HG02610 (cell line): ENCODE results near the gene LCK.
A peak's percentile ranks its signal among the peaks of the same experiment; 100 is the strongest.
"Not testable (repeated sequence)": the region's sequence is repeated elsewhere in the genome, so short reads cannot be mapped to it uniquely, and the experiment has no call there.

Experiments used
- ATAC-seq: cut with Tn5 transposase; IDR thresholded peaks from one replicate; pipeline ENCODE4 v1.9.1; 2021; ENCODE audit warnings: mild to moderate bottlenecking, moderate library complexity; ENCODE audit not compliant: unreplicated experiment

LCK gene

GRCh38 chr1:32239337-32239736, 11.7 kb upstream of the LCK start:
- ATAC-seq: no peak

GRCh38 chr1:32239790-32240139, 11.3 kb upstream of the LCK start:
- ATAC-seq: no peak

- ATAC-seq: peak; percentile 28
Observed at GRCh38 chr1:32240140-32240951, 10.7 kb upstream of the LCK start.

GRCh38 chr1:32241001-32241763, 9.9 kb upstream of the LCK start:
- peak; percentile 43 for ATAC-seq

GRCh38 chr1:32242341-32242851, 8.7 kb upstream of the LCK start:
- ATAC-seq: no peak

- ATAC-seq: no peak
Observed at GRCh38 chr1:32246888-32247273, 4.2 kb upstream of the LCK start, which contains the start of gene FAM167B. FAM167B (plus strand) TSS chr1:32247222; CDS start chr1:32247422, 200 bp downstream.

GRCh38 chr1:32247452-32247851, 3.6 kb upstream of the LCK start:
- ATAC-seq: no peak

- no peak for ATAC-seq
Observed at GRCh38 chr1:32247983-32248889, 2.8 kb upstream of the LCK start.

- peak; percentile 61 for ATAC-seq
Observed at GRCh38 chr1:32249831-32250525, 1.1 kb upstream of the LCK start.

- ATAC-seq: no peak
Observed at GRCh38 chr1:32255072-32256071, 4.3 kb downstream of the LCK start.

- ATAC-seq: no peak
Observed at GRCh38 chr1:32256473-32257226, 5.6 kb downstream of the LCK start.

- no peak for ATAC-seq
Observed at GRCh38 chr1:32257227-32257508, 6.1 kb downstream of the LCK start.

- not testable (repeated sequence) for ATAC-seq
Observed at GRCh38 chr1:32263236-32263593, 12.2 kb downstream of the LCK start.

GRCh38 chr1:32263744-32264143, 12.7 kb downstream of the LCK start:
- ATAC-seq: no peak

GRCh38 chr1:32265846-32266245, 14.8 kb downstream of the LCK start:
- ATAC-seq: no peak

GRCh38 chr1:32266921-32267591, 16.0 kb downstream of the LCK start:
- no peak for ATAC-seq

- no peak for ATAC-seq
Observed at GRCh38 chr1:32269744-32270143, 18.7 kb downstream of the LCK start.
